ENCODE data around the gene DOP1A. TPM values are rescaled to one million over a fixed set of nuclear protein-coding genes. Genes with fewer than 3 reads are reported as not detected.

Gene DOP1A
- total and polyA plus RNA-seq, 7 donors = 4.8 to 33.9 (median 26.1) TPM

GRCh38 chr6:83042467-83043053, 24.9 kb upstream of the DOP1A start:
- no peaks in the 10 kb centered on the region for H3K9me3 ChIP-seq
- H3K27me3 ChIP-seq = no peaks in the 10 kb centered on the region
- no peak for TF ChIP-seq EP300 (IDR thresholded peaks at IDR 0.05)
- TF ChIP-seq POLR2AphosphoS5 (IDR thresholded peaks at IDR 0.05) = no peak
- no peak for TF ChIP-seq CTCF (IDR thresholded peaks at IDR 0.05)
- TF ChIP-seq POLR2A (IDR thresholded peaks at IDR 0.05) = no peak
- WGBS, 2 donors = 84 to 90% methylated on average over 4 of the region's 4 CpGs
- H3K4me1 ChIP-seq = no peaks in the 10 kb centered on the region
- DNase-seq = no peak
- intact Hi-C loops (cut with DNase I) = no loop called here
- peaks cover 0 to 3% (median 0%) of the 10 kb centered on the region in 4 donors for H3K36me3 ChIP-seq
- H3K27ac ChIP-seq = no peak overlapping the region
- no peak overlapping the region for H3K4me3 ChIP-seq

- H3K27ac ChIP-seq = no peak overlapping the region
- no peak for TF ChIP-seq POLR2AphosphoS5 (IDR thresholded peaks at IDR 0.05)
- no peak for TF ChIP-seq CTCF (IDR thresholded peaks at IDR 0.05)
- no peak for TF ChIP-seq POLR2A (IDR thresholded peaks at IDR 0.05)
- TF ChIP-seq EP300 (IDR thresholded peaks at IDR 0.05) = no peak
- no peaks in the 10 kb centered on the region for H3K4me1 ChIP-seq
- no peak overlapping the region for H3K4me3 ChIP-seq
- no peak for DNase-seq
- no peaks in the 10 kb centered on the region for H3K27me3 ChIP-seq
- intact Hi-C loops (cut with DNase I) = no loop called here
- H3K36me3 ChIP-seq = peaks cover 0 to 3% (median 0%) of the 10 kb centered on the region in 4 donors
- WGBS, 2 donors = 91 to 95% methylated on average over 6 of the region's 6 CpGs
- no peaks in the 10 kb centered on the region for H3K9me3 ChIP-seq
Measured at GRCh38 chr6:83044091-83044768, 23.2 kb upstream of the DOP1A start.

- TF ChIP-seq EP300 (IDR thresholded peaks at IDR 0.05) (no peak), POLR2AphosphoS5 (IDR thresholded peaks at IDR 0.05) (no peak), CTCF (IDR thresholded peaks at IDR 0.05) (no peak), POLR2A (IDR thresholded peaks at IDR 0.05) (no peak)
- intact Hi-C loops (cut with DNase I) = no loop called here
Measured at GRCh38 chr6:83047065-83047754, 20.3 kb upstream of the DOP1A start.

DNA sequence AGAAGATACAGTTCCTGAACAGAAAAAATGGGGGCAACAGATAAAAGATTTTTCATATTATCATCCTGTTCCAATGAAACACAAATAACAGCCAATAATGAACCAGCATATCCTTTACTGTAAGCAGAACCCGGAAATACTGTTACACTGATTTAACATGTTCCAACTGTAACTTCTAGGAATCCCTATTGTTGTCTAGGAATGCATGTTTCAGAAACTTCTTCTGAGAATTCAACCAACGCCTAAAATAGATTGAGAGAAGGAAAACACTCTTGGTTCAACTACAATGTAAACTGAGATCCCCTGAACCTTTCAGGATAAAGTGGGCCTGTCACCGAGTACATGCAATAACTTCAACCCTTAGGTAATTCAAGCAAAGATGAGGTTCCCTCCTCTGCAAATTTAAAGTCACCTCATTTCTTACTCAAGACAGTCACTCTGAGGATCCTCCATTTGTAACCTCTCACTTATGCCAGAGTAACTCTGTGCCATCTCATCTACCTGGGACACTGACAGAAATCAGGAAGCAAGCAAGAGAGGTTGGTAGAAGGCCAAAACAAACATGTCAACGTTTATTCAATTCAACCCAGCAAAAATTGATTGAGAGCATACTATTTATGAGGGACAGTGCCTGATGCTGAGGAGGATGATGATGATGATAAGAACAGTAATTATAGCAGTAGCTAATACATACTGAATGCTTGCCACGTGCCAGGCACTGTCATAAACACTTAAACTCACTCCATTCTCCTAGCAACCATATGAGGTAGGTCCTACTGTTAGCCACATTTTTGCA, 15.9 kb upstream of the DOP1A start:
- Histone ChIP-seq H3K4me3 (no peak overlapping the region), H3K27me3 (no peaks in the 10 kb centered on the region), H3K36me3 (peaks cover 0 to 13% (median 0%) of the 10 kb centered on the region in 4 donors), H3K9me3 (no peaks in the 10 kb centered on the region), H3K4me1 (peaks cover 0 to 7% (median 0%) of the 10 kb centered on the region in 4 donors), H3K27ac (no peak overlapping the region)
- intact Hi-C loops (cut with DNase I) = no loop called here
- 55 to 73% methylated on average over 5 of the region's 5 CpGs for WGBS, 2 donors
- no peak for DNase-seq
- TF ChIP-seq POLR2AphosphoS5 (IDR thresholded peaks at IDR 0.05) (no peak), CTCF (IDR thresholded peaks at IDR 0.05) (no peak), POLR2A (IDR thresholded peaks at IDR 0.05) (no peak), EP300 (IDR thresholded peaks at IDR 0.05) (no peak)

More at GRCh38 chr6:83047065-83047754, 20.3 kb upstream of the DOP1A start:
- no peak overlapping the region for H3K4me3 ChIP-seq
- H3K4me1 ChIP-seq = no peaks in the 10 kb centered on the region
- no peak overlapping the region for H3K27ac ChIP-seq
- H3K36me3 ChIP-seq = no peaks in the 10 kb centered on the region
- DNase-seq = no peak
- H3K9me3 ChIP-seq = no peaks in the 10 kb centered on the region
- H3K27me3 ChIP-seq = no peaks in the 10 kb centered on the region
- WGBS, 2 donors = 91 to 93% methylated on average over 7 of the region's 7 CpGs

Data from sigmoid colon (tissue), 7 donors.